WTC11 (cell line): Measurements from ENCODE around the gene MCCC1. TPM values are rescaled to one million over a fixed set of nuclear protein-coding genes. Genes with fewer than 3 reads are reported as not detected.

Experiments used
- ATAC-seq: fragments of 200-7000 bp; cut with Tn5 transposase; 2 replicates; pipeline ENCODE4 v1.10.0; 2021; ENCODE audit warnings: mild to moderate bottlenecking, moderate library complexity
- CTCF ChIA-PET: fragments of 300-600 bp; sonication (Branson Sonifier 250); formaldehyde crosslinking; loops from one replicate; lab custom pipeline; 2021; ENCODE audit warnings: antibody characterized with exemption; lab: Charles Lee
- POLR2A ChIA-PET: fragments of 350-600 bp; sonication (Branson Sonifier 250); formaldehyde crosslinking; loops from one replicate; lab custom pipeline; 2021; ENCODE audit warnings: antibody characterized with exemption; lab: Charles Lee
- DNase-seq: peaks from one replicate; pipeline ENCODE4 v3.0.0; 2021; ENCODE audit warnings: low spot score
- H3K27ac Mint-ChIP-seq: 2 replicates; pipeline ENCODE4 v1.8.0; 2021; ENCODE audit warnings: mixed read lengths
- H3K27me3 Mint-ChIP-seq: 2 replicates; pipeline ENCODE4 v1.8.0; 2021; ENCODE audit warnings: low read depth, mild to moderate bottlenecking, moderate library complexity, mixed read lengths
- H3K36me3 Mint-ChIP-seq: 2 replicates; pipeline ENCODE4 v1.8.0; 2021; ENCODE audit warnings: mixed read lengths
- H3K4me1 Mint-ChIP-seq: 2 replicates; pipeline ENCODE4 v1.8.0; 2022; ENCODE audit warnings: mixed read lengths
- H3K4me3 Mint-ChIP-seq: 2 replicates; pipeline ENCODE4 v1.8.0; 2021; ENCODE audit warnings: mild to moderate bottlenecking, moderate library complexity, mixed read lengths
- H3K9me3 Mint-ChIP-seq: 2 replicates; pipeline ENCODE4 v1.8.0; 2021; ENCODE audit warnings: mixed read lengths
- ATF1 ChIP-seq: sonication (generic); formaldehyde crosslinking; IDR thresholded peaks from 2 replicates; pipeline ENCODE4 v1.8.1; 2023; ENCODE audit warnings: mild to moderate bottlenecking, moderate library complexity, missing genetic modification reagents
- FOXP4 ChIP-seq: sonication (generic); formaldehyde crosslinking; IDR thresholded peaks from 2 replicates; pipeline ENCODE4 v1.8.0; 2022; ENCODE audit warnings: mild to moderate bottlenecking, missing genetic modification reagents
- IRF1 ChIP-seq: sonication (generic); formaldehyde crosslinking; IDR thresholded peaks from 2 replicates; pipeline ENCODE4 v1.8.0; 2023; ENCODE audit warnings: missing genetic modification reagents
- JUN ChIP-seq: sonication (generic); formaldehyde crosslinking; IDR thresholded peaks from 2 replicates; pipeline ENCODE4 v1.8.0; 2023; ENCODE audit warnings: mild to moderate bottlenecking, missing genetic modification reagents
- MYBL2 ChIP-seq: sonication (generic); formaldehyde crosslinking; IDR thresholded peaks from 2 replicates; pipeline ENCODE4 v1.8.1; 2023; ENCODE audit warnings: mild to moderate bottlenecking, moderate library complexity, missing genetic modification reagents
- OVOL2 ChIP-seq: fragments of 250-450 bp; sonication (Bioruptor Pico); IDR thresholded peaks from 2 replicates; pipeline ENCODE4 v1.9.0; 2021; ENCODE audit warnings: mild to moderate bottlenecking, borderline replicate concordance
- RORB ChIP-seq: fragments of 250-450 bp; sonication (Bioruptor Pico); IDR thresholded peaks from 2 replicates; pipeline ENCODE4 v1.9.0; 2021; ENCODE audit warnings: mild to moderate bottlenecking
- ZBTB21 ChIP-seq: sonication (generic); formaldehyde crosslinking; IDR thresholded peaks from 2 replicates; pipeline ENCODE4 v1.8.1; 2023; ENCODE audit warnings: mild to moderate bottlenecking, missing genetic modification reagents, borderline replicate concordance
- ZNF232 ChIP-seq: sonication (generic); formaldehyde crosslinking; IDR thresholded peaks from 2 replicates; pipeline ENCODE4 v1.8.0; 2022; ENCODE audit warnings: mild to moderate bottlenecking, missing genetic modification reagents
- ZNF671 ChIP-seq: fragments of 250-450 bp; sonication (Bioruptor Pico); IDR thresholded peaks from 2 replicates; pipeline ENCODE4 v1.8.0; 2021; ENCODE audit warnings: mild to moderate bottlenecking
- total RNA-seq: library from RNA; stranded (reverse); gene quantifications from 3 replicates; pipeline ENCODE4 v1.2.3, GENCODE V29; 2021
- TF ChIP-seq, protein P1 (sequence below): fragments of 250-450 bp; sonication (Bioruptor Pico); IDR thresholded peaks from 2 replicates; pipeline ENCODE4 v1.8.0; 2021; ENCODE audit warnings: mild to moderate bottlenecking
- TF ChIP-seq, protein P2 (sequence below): sonication (generic); formaldehyde crosslinking; IDR thresholded peaks from 2 replicates; pipeline ENCODE4 v1.8.1; 2023; ENCODE audit warnings: mild to moderate bottlenecking, missing genetic modification reagents
- TF ChIP-seq, protein P3 (sequence below): fragments of 250-450 bp; sonication (Bioruptor Pico); conservative IDR thresholded peaks from 2 replicates; pipeline ENCODE4 v1.9.0; 2021; ENCODE audit warnings: mild to moderate bottlenecking
- TF ChIP-seq, protein P4 (sequence below): sonication (generic); formaldehyde crosslinking; IDR thresholded peaks from 2 replicates; pipeline ENCODE4 v1.8.1; 2022; ENCODE audit warnings: low read depth, mild to moderate bottlenecking, moderate library complexity, missing genetic modification reagents, borderline replicate concordance
- TF ChIP-seq, protein P5 (sequence below): sonication (generic); formaldehyde crosslinking; IDR thresholded peaks from 2 replicates; pipeline ENCODE4 v1.8.0; 2023; ENCODE audit warnings: missing genetic modification reagents, mild to moderate bottlenecking, borderline replicate concordance

The MCCC1 gene
- total RNA-seq, 1 experiment from 2014 or later, result 19.5 TPM

- no peak for TF ChIP-seq FOXP4
- TF ChIP-seq, protein P1, sequence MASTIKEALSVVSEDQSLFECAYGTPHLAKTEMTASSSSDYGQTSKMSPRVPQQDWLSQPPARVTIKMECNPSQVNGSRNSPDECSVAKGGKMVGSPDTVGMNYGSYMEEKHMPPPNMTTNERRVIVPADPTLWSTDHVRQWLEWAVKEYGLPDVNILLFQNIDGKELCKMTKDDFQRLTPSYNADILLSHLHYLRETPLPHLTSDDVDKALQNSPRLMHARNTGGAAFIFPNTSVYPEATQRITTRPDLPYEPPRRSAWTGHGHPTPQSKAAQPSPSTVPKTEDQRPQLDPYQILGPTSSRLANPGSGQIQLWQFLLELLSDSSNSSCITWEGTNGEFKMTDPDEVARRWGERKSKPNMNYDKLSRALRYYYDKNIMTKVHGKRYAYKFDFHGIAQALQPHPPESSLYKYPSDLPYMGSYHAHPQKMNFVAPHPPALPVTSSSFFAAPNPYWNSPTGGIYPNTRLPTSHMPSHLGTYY (CRISPR knock-in tag), result no peak
- TF ChIP-seq, protein P2, sequence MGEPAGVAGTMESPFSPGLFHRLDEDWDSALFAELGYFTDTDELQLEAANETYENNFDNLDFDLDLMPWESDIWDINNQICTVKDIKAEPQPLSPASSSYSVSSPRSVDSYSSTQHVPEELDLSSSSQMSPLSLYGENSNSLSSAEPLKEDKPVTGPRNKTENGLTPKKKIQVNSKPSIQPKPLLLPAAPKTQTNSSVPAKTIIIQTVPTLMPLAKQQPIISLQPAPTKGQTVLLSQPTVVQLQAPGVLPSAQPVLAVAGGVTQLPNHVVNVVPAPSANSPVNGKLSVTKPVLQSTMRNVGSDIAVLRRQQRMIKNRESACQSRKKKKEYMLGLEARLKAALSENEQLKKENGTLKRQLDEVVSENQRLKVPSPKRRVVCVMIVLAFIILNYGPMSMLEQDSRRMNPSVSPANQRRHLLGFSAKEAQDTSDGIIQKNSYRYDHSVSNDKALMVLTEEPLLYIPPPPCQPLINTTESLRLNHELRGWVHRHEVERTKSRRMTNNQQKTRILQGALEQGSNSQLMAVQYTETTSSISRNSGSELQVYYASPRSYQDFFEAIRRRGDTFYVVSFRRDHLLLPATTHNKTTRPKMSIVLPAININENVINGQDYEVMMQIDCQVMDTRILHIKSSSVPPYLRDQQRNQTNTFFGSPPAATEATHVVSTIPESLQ (CRISPR knock-in tag), result no peak
- TF ChIP-seq ZNF232 (CRISPR knock-in tag), result no peak
- no peak for TF ChIP-seq JUN
These were observed 72.0 kb downstream of the MCCC1 start (continued) for GRCh38 chr3:183027276-183027675.

GRCh38 chr3:183022936-183023516 lies 76.3 kb downstream of the MCCC1 start:
- CTCF ChIA-PET, result no interaction called here
- peaks cover 17% of the 10 kb centered on the region for H3K36me3 Mint-ChIP-seq
- 0 out of 2 replicates have a peak, but pooled peaks cover under 1% of the 10 kb centered on the region for H3K9me3 Mint-ChIP-seq
- H3K4me3 Mint-ChIP-seq, result no peak overlapping the region
- TF ChIP-seq, protein P3, sequence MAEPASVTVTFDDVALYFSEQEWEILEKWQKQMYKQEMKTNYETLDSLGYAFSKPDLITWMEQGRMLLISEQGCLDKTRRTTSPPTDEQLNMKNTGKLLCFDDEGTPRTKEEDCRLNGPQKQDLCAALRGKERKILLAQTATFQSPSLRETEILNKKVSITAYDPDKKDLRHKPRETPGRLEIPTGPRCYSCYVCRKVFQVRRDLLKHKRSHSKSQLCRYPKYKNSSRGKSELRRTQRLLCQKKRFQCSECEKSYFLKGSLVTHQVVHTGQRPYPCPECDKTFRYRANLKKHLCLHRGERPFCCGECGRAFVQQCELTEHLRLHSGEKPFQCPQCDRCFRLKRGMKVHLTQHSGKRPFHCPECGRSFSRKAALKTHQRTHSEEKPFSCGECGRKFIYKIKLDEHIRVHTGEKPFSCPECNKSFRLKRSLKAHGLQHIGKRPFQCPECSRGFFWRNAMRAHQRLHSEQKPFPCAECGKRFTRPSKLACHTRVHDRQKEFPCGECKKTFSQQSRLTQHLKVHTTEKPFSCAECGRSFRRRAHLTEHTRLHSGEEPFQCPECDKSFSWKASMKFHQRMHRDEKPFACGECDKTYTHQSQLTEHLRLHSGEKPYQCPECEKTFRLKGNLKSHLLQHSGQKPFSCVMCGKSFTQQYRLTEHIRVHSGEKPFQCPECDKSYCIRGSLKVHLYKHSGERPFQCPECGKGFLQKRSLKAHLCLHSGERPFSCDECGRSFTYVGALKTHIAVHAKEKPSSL (CRISPR knock-in tag), result no peak
- TF ChIP-seq MYBL2 (CRISPR knock-in tag) (no peak), RORB (CRISPR knock-in tag) (no peak)
- TF ChIP-seq, protein P4, sequence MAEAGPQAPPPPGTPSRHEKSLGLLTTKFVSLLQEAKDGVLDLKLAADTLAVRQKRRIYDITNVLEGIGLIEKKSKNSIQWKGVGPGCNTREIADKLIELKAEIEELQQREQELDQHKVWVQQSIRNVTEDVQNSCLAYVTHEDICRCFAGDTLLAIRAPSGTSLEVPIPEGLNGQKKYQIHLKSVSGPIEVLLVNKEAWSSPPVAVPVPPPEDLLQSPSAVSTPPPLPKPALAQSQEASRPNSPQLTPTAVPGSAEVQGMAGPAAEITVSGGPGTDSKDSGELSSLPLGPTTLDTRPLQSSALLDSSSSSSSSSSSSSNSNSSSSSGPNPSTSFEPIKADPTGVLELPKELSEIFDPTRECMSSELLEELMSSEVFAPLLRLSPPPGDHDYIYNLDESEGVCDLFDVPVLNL (CRISPR knock-in tag), result no peak
- no peaks in the 10 kb centered on the region for H3K4me1 Mint-ChIP-seq
- ATAC-seq, result no peak
- H3K27me3 Mint-ChIP-seq, result no peaks in the 10 kb centered on the region
- DNase-seq, result no peak
- no peak overlapping the region for H3K27ac Mint-ChIP-seq
- POLR2A ChIA-PET, result no interaction called here

DNA sequence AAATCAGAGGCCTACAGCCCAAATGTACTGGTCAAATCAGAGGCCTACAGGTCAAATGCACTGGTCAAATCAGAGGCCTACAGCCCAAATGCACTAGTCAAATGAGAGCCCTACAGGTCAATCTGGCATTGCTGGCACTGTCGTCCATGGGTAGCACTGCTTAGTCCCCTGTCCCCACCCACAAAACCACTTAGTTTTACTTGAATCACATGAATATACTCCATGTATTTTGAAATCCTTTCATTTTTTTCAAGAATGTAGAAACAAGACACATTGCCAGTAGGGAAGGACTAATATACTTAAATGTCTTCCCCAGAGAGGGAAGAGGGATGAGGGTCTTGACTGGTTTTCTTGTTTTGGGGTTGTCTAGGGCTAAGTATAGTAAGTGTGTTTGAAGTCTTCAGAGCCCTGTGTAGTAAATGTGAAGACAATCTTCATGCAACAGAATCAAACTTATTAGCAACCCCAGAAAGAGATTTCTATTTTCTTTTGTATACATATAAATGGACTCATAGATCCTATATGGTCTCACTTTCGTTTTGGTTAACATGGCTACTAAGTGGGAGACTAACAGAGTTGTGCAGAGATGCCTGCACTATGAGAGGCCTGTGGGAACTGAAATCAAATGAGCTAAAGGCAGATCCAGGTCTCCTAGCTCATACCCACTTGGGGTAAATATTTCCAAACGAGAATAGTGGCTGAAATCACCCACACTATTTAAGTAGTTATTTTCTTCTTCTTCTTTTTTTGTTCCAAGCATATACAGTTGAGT lies 80.7 kb downstream of the MCCC1 start:
- Mint-ChIP-seq H3K27ac (no peak overlapping the region), H3K27me3 (no peaks in the 10 kb centered on the region), H3K4me3 (no peak overlapping the region), H3K9me3 (no peaks in the 10 kb centered on the region), H3K4me1 (peaks cover 5% of the 10 kb centered on the region; the same call in 1 of the 2 replicates), H3K36me3 (peaks cover 36% of the 10 kb centered on the region)
- ATAC-seq (no peak), DNase-seq (no peak)
- ChIA-PET POLR2A (no interaction called here), CTCF (no interaction called here)
- TF ChIP-seq, protein P1 (CRISPR knock-in tag), result no peak
- no peak for TF ChIP-seq ATF1
- no peak for TF ChIP-seq OVOL2
- TF ChIP-seq ZBTB21 (CRISPR knock-in tag), result no peak
- no peak for TF ChIP-seq IRF1 (CRISPR knock-in tag)
- TF ChIP-seq, protein P5, sequence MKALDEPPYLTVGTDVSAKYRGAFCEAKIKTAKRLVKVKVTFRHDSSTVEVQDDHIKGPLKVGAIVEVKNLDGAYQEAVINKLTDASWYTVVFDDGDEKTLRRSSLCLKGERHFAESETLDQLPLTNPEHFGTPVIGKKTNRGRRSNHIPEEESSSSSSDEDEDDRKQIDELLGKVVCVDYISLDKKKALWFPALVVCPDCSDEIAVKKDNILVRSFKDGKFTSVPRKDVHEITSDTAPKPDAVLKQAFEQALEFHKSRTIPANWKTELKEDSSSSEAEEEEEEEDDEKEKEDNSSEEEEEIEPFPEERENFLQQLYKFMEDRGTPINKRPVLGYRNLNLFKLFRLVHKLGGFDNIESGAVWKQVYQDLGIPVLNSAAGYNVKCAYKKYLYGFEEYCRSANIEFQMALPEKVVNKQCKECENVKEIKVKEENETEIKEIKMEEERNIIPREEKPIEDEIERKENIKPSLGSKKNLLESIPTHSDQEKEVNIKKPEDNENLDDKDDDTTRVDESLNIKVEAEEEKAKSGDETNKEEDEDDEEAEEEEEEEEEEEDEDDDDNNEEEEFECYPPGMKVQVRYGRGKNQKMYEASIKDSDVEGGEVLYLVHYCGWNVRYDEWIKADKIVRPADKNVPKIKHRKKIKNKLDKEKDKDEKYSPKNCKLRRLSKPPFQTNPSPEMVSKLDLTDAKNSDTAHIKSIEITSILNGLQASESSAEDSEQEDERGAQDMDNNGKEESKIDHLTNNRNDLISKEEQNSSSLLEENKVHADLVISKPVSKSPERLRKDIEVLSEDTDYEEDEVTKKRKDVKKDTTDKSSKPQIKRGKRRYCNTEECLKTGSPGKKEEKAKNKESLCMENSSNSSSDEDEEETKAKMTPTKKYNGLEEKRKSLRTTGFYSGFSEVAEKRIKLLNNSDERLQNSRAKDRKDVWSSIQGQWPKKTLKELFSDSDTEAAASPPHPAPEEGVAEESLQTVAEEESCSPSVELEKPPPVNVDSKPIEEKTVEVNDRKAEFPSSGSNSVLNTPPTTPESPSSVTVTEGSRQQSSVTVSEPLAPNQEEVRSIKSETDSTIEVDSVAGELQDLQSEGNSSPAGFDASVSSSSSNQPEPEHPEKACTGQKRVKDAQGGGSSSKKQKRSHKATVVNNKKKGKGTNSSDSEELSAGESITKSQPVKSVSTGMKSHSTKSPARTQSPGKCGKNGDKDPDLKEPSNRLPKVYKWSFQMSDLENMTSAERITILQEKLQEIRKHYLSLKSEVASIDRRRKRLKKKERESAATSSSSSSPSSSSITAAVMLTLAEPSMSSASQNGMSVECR (CRISPR knock-in tag), result no peak
- no peak for TF ChIP-seq ZNF671 (CRISPR knock-in tag)
